Astrocyte of the cerebellum (primary cell): ENCODE measurements around the gene MLLT10.
A peak's percentile ranks its signal among the peaks of the same experiment; 100 is the strongest.

Source experiments
- DNase-seq: peaks from one replicate; pipeline ENCODE4 v3.0.0-alpha.2; 2011; ENCODE audit warnings: low read depth
- H3K4me3 ChIP-seq: 2 replicates; pipeline ENCODE4 v1.5.1; 2011; ENCODE audit warnings: mild to moderate bottlenecking, low read depth, low read length, moderate library complexity
- in situ Hi-C: cut with HindIII; loops from 2 replicates; pipeline ENCODE4 v1.10.0; 2017; ENCODE audit warnings: low sequenced_read_pairs
- TF ChIP-seq, protein P1 (sequence below): IDR thresholded peaks from 2 replicates; pipeline ENCODE4 v1.5.1; 2012; ENCODE audit warnings: low read length, low read depth, moderate library complexity, mild to moderate bottlenecking; ENCODE audit errors: missing control alignments

MLLT10 gene

DNA sequence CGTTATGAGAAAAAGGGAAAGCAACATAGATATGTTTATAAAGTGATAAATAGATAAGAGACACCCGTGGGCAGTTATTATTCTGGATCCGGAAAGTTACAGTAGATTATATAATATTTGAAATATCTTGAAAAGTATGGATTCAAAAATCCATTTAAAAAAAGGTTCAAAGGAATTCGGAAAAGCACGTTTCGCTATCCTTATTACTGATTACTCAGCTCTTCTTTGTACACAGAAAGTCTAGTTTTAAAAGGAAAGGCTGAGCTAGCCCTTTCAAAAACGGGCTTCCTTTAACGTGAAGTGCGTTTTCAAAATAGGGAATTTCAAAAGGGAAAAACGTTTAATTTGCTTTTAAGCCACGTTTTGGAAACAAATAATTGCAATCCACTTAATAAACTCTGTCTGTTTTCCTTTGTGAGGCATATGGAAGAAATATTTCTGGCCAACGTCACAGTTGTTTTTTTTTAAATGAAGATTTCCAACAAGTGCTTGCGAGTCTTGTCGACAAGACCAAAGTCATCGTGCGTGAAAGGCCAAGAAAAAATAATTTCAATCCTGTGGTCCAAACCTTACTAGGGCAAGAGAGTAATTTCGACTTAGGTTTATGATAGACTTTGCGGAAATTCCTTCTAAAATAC, 6.3 kb upstream of the MLLT10 start:
- H3K4me3 ChIP-seq = peak overlapping the region; percentile 51
- no peak for DNase-seq
- in situ Hi-C loops = no loop called here
- TF ChIP-seq, protein P1, sequence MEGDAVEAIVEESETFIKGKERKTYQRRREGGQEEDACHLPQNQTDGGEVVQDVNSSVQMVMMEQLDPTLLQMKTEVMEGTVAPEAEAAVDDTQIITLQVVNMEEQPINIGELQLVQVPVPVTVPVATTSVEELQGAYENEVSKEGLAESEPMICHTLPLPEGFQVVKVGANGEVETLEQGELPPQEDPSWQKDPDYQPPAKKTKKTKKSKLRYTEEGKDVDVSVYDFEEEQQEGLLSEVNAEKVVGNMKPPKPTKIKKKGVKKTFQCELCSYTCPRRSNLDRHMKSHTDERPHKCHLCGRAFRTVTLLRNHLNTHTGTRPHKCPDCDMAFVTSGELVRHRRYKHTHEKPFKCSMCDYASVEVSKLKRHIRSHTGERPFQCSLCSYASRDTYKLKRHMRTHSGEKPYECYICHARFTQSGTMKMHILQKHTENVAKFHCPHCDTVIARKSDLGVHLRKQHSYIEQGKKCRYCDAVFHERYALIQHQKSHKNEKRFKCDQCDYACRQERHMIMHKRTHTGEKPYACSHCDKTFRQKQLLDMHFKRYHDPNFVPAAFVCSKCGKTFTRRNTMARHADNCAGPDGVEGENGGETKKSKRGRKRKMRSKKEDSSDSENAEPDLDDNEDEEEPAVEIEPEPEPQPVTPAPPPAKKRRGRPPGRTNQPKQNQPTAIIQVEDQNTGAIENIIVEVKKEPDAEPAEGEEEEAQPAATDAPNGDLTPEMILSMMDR = no peak

DNA sequence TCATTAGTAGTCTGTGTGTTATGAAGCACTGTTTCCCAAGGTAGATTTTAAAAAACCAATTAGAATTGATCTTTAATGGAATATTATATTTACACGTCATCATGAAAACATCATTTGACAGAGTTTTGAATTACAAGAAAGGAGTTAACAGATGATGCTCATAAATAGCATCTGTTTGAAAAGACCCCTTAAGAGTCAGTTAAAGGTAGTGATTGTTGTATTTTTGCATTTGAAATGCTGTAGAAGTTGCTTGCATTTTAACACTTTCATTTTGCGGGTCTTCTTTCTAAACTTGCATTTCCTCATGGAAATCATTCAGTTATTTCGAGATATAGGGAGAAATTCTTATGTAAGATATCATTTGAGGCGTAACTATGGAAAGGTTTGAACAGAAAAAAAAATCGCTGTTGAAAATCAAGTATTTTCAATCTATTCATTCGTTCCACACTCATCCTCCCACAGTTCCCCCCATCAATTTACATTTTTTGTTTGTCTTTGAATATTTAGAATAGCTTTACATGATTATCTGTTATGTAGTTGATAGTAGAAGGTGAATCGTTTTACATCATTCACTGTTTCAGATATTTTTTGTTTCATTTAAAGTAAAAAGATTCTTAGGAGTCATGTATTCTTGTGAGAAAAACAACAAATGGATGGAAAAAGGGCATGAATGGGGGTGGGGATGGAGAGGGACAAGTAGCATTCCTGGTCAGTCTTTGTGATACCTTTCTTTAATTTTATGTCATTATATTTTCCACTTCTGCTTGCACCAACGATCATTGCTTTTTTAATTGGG, 5.6 kb upstream of the MLLT10 start:
- TF ChIP-seq, protein P1 = no peak
- no peak for DNase-seq
- in situ Hi-C loops = no loop called here
- peak overlapping the region; percentile 51 for H3K4me3 ChIP-seq

GRCh38 chr10:21529032-21529910, 4.8 kb upstream of the MLLT10 start:
- TF ChIP-seq, protein P1 = no peak
- in situ Hi-C loops = no loop called here
- DNase-seq = no peak
- peak overlapping the region; percentile 51 for H3K4me3 ChIP-seq

- TF ChIP-seq, protein P1 = no peak
- H3K4me3 ChIP-seq = no peak overlapping the region
- in situ Hi-C loops = no loop called here
- DNase-seq = no peak
Observed at GRCh38 chr10:21530168-21530567, 3.9 kb upstream of the MLLT10 start.

DNA sequence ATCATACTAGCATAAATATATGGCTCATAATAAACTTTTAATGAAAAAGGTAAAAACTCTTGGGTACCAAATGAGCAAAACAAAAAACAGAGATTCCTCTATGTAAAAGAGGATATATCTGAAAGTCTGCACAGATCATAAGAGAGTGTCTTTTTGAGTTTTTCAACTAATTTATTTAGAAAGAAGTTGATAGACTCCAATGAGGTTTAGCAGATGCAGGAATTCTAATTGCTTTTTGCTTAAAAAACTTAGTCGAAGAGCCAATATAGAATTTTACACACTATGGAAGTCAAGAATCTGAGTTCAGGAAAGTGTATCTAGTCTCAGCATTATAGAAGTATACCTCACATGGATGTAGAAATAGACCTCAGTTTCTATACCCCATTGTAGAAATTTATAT, 3.4 kb upstream of the MLLT10 start:
- in situ Hi-C loops = no loop called here
- DNase-seq = no peak
- TF ChIP-seq, protein P1 = no peak
- H3K4me3 ChIP-seq = no peak overlapping the region

DNA sequence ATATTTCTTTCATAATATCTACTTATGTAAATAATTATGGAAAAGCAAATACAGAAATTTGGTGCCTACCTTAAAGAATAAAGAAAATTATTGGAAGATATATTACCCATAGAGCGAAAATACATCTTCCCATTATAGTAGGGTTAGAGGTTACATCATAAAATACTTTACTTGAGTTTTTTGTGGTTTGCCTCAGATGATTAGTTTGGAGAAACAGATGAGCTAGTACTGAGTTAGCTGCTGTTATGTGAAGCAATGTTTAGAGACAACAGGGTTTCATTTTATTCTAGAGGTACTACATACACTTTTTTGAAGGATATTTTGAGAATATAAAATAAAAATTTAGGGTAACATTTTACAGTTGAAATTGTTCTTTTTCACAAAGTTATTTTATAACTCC, 2.9 kb upstream of the MLLT10 start:
- DNase-seq = no peak
- no peak overlapping the region for H3K4me3 ChIP-seq
- TF ChIP-seq, protein P1 = no peak
- in situ Hi-C loops = no loop called here
